ENCODE results near the gene LY6G6F. TPM values are rescaled to one million over a fixed set of nuclear protein-coding genes. Genes with fewer than 3 reads are reported as not detected.
"Not testable (repeated sequence)": the region's sequence is repeated elsewhere in the genome, so short reads cannot be mapped to it uniquely, and the experiment has no call there.

LY6G6F gene
- total and polyA plus RNA-seq, 12 donors, result not detected

DNA sequence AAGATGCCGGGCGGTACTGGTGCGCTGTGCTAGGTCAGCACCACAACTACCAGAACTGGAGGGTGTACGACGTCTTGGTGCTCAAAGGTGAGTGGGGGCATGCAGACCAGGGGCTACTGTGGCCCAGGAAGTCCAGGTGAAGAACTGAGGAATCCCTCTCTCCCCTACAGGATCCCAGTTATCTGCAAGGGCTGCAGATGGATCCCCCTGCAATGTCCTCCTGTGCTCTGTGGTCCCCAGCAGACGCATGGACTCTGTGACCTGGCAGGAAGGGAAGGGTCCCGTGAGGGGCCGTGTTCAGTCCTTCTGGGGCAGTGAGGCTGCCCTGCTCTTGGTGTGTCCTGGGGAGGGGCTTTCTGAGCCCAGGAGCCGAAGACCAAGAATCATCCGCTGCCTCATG, 1.0 kb downstream of the LY6G6F start:
- intact Hi-C loops (cut with DNase I), result no loop called here
- H3K36me3 ChIP-seq, result no peaks in the 10 kb centered on the region
- no peak overlapping the region for H3K4me3 ChIP-seq
- DNase-seq (no peak), ATAC-seq (no peak)
- H3K4me1 ChIP-seq, result peaks cover 0 to 16% (median 5%) of the 10 kb centered on the region in 9 donors
- no peak overlapping the region for H3K27ac ChIP-seq
- no peaks in the 10 kb centered on the region for H3K9me3 ChIP-seq
- 89 to 91% methylated on average over 10 of the region's 10 CpGs for WGBS, 2 donors
- TF ChIP-seq, protein P1, sequence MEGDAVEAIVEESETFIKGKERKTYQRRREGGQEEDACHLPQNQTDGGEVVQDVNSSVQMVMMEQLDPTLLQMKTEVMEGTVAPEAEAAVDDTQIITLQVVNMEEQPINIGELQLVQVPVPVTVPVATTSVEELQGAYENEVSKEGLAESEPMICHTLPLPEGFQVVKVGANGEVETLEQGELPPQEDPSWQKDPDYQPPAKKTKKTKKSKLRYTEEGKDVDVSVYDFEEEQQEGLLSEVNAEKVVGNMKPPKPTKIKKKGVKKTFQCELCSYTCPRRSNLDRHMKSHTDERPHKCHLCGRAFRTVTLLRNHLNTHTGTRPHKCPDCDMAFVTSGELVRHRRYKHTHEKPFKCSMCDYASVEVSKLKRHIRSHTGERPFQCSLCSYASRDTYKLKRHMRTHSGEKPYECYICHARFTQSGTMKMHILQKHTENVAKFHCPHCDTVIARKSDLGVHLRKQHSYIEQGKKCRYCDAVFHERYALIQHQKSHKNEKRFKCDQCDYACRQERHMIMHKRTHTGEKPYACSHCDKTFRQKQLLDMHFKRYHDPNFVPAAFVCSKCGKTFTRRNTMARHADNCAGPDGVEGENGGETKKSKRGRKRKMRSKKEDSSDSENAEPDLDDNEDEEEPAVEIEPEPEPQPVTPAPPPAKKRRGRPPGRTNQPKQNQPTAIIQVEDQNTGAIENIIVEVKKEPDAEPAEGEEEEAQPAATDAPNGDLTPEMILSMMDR (IDR thresholded peaks at IDR 0.05), result no peak
- peaks cover 0 to 5% (median 0%) of the 10 kb centered on the region in 7 donors for H3K27me3 ChIP-seq

DNA sequence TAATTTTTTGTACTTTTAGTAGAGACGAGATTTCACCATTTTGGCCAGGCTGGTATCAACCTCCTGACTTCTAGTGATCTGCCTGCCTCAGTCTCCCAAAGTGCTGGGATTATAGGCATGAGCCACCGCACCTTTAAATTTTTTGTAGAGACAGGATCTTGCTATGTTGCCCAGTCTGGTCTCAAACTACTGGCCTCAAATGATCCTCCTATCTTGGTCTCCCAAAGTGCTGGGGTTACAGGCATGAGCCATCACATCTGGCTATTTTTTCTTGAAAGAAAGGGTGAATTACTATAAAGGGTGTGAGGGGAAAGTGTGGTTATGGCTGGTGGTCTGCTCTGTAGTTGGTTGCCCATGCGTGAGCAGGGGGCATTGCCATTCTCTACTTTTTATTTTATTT, 1.6 kb downstream of the LY6G6F start:
- H3K4me1 ChIP-seq, result peaks cover 0 to 16% (median 5%) of the 10 kb centered on the region in 9 donors
- ATAC-seq, result no peak
- TF ChIP-seq, protein P1 (IDR thresholded peaks at IDR 0.05), result no peak

DNA sequence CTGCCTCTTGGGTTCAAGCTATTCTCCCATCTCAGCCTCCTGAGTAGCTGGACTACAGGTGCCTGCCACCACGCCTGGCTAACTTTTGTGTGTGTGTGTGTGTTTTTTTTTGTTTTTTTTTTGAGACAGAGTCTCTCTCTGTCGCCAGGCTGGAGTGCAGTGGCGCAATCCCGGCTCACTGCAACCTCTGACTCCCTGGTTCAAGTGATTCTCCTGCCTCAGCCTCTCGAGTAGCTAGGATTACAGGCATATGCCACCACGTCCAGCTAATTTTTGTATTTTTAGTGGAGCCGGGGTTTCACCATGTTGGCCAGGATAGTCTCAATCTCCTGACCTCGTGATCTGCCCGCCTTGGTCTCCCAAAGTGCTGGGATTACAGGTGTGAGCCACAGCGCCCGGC, 2.5 kb downstream of the LY6G6F start:
- DNase-seq; H3K27me3 ChIP-seq; H3K36me3 ChIP-seq; H3K27ac ChIP-seq; H3K4me3 ChIP-seq; intact Hi-C loops (cut with DNase I); H3K4me1 ChIP-seq; H3K9me3 ChIP-seq; ATAC-seq: not testable (repeated sequence)
- 91 to 94% methylated on average over 11 of the region's 11 CpGs for WGBS, 2 donors

More for the DNA sequence above, 1.6 kb downstream of the LY6G6F start:
- intact Hi-C loops (cut with DNase I), result no loop called here
- no peaks in the 10 kb centered on the region for H3K9me3 ChIP-seq
- peaks cover 0 to 5% (median 0%) of the 10 kb centered on the region in 7 donors for H3K27me3 ChIP-seq
- no peaks in the 10 kb centered on the region for H3K36me3 ChIP-seq
- no peak overlapping the region for H3K27ac ChIP-seq
- no peak for DNase-seq
- H3K4me3 ChIP-seq, result no peak overlapping the region
- 94 to 99% methylated on average over 3 of the region's 3 CpGs for WGBS, 2 donors

DNA sequence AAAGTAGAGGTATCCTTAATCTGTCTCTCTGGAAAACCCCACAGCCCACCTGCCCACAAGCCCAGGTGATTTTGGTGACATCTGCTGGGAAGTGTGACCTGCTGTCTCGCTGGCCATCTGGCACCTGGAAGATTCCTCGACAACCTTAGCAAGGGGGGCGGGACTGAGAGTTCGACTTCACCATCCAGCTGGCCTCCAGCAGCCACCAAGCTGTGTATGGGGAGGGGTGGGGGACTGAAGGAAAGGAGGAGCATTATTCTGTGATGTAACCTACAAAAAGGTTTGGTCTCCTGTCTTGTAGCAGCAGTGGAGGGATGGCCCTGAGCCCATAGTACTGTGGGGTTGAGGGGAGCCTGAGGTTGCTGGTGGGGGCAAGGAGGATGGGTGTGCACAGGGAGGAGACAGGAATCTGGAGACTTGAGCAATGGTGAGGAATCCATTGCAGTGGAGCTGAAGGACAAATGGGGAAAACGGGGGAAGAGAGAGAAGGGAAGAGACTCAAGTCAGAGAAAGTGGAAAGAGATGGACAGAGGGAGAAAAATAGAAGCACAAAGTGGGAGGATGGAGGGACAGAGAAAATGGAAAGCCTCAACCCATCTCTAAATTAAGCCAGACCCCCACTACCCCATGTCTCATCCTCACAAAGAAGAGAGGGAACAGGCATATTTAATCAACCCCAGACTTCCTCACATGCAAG, 4.0 kb downstream of the LY6G6F start:
- 54 to 56% methylated on average over 5 of the region's 5 CpGs for WGBS, 2 donors
- no peak overlapping the region for H3K4me3 ChIP-seq
- H3K27ac ChIP-seq, result no peak overlapping the region
- intact Hi-C loops (cut with DNase I), result no loop called here
- H3K27me3 ChIP-seq, result peaks cover 0 to 5% (median 0%) of the 10 kb centered on the region in 7 donors
- no peaks in the 10 kb centered on the region for H3K36me3 ChIP-seq
- H3K9me3 ChIP-seq, result no peaks in the 10 kb centered on the region
- no peak for DNase-seq
- no peak for ATAC-seq
- H3K4me1 ChIP-seq, result peaks cover 0 to 10% (median 0%) of the 10 kb centered on the region in 9 donors
- TF ChIP-seq, protein P1 (IDR thresholded peaks at IDR 0.05), result no peak

DNA sequence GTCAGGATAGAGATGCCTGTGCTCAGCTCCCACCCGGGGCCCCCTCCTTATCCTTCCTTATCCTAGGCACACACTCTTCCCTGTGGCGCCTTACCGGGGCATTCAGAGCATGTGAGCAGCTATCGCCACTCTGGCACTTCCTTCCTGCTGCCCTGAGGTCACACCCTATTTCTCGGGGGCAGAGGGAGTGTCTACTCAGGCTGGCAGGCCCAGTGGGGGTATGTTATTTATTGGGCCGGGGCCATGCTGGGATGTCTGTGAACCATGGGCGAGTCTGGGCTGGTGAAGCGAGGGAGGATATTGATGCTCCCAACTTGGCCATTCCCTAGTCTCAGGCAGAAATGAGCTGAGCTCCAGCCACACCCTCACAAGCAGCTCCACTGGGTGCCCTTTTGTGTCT, 4.6 kb downstream of the LY6G6F start:
- ATAC-seq (peak in 1 of 8 donors; percentile 9), DNase-seq (no peak)
- no peak overlapping the region for H3K27ac ChIP-seq
- WGBS, 2 donors, result 52 to 56% methylated on average over 8 of the region's 8 CpGs
- intact Hi-C loops (cut with DNase I), result no loop called here
- TF ChIP-seq, protein P1 (IDR thresholded peaks at IDR 0.05), result no peak
- no peaks in the 10 kb centered on the region for H3K36me3 ChIP-seq
- H3K4me1 ChIP-seq, result peaks cover 0 to 10% (median 0%) of the 10 kb centered on the region in 9 donors
- H3K27me3 ChIP-seq, result peaks cover 0 to 5% (median 0%) of the 10 kb centered on the region in 7 donors
- H3K4me3 ChIP-seq, result no peak overlapping the region
- H3K9me3 ChIP-seq, result no peaks in the 10 kb centered on the region

All from heart right ventricle (tissue), 16 donors.